ENCODE results near the gene SWI5. TPM values are rescaled to one million over a fixed set of nuclear protein-coding genes. Genes with fewer than 3 reads are reported as not detected.
A peak's percentile ranks its signal among the peaks of the same experiment; 100 is the strongest.
"Not testable (repeated sequence)": the region's sequence is repeated elsewhere in the genome, so short reads cannot be mapped to it uniquely, and the experiment has no call there.

SWI5 gene
- total RNA-seq, 1 donor from 2014 or later, result 20.7 TPM

DNA sequence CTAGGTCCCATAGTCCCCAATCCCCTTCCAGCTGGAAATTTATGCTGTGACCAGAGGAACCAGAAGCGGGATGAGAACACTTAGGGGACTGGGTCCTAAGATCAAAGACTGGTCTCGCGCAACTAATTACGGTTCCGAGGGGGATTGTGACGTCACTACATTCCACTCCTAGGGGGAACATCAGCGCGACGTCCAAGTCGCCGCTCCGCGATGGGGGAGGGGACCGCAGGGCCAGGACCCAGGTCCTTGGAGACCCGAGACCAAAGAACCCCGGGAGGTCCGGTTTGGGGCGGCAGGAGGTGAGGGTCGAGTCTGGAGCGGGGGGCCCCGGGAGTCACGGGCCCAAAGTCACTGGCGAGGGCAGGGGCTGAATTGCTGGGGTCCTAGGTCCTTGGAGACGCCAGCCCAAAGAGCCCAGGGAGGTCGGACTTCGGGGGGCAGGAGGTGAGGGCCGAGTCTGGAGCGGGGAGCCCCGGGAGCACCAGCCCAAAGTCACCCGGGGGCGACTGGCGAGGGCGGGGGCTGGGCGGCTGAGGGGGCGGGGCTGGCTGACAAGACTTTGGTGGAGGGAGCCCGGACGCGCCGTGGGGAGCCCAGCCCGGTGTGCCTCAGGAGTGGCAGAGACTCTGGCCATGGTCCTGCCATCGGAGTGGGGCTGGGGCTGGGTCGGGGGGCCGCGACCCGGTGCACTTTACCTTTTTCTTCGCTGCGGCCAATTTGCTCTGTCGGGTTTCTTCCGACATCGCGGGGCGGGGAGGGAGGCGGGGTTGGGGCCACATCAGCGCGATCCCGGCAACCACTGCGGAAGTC is 673 bp upstream of the SWI5 start, which contains the start of gene GOLGA2:
Gene GOLGA2 (minus strand): TSS at position 810 of the 810 bp plus-strand sequence. CDS start 31 bp downstream, at position 779.
- TF ChIP-seq CTCF (conservative IDR thresholded peaks at IDR 0.05), result no peak
- Mint-ChIP-seq H3K9me3 (no peaks in the 10 kb centered on the region), H3K27ac (ENCODE audit: unreplicated experiment) (peak within 1 kb of the TSS; percentile 94), H3K4me1 (peaks cover 24% of the 10 kb centered on the region), H3K27me3 (ENCODE audit: low read depth) (no peaks in the 10 kb centered on the region), H3K4me3 (peak within 1 kb of the TSS; percentile 99), H3K36me3 (ENCODE audit: low read depth) (no peaks in the 10 kb centered on the region)
- peak; percentile 16 for DNase-seq (ENCODE audit: low read depth, low spot score)

DNA sequence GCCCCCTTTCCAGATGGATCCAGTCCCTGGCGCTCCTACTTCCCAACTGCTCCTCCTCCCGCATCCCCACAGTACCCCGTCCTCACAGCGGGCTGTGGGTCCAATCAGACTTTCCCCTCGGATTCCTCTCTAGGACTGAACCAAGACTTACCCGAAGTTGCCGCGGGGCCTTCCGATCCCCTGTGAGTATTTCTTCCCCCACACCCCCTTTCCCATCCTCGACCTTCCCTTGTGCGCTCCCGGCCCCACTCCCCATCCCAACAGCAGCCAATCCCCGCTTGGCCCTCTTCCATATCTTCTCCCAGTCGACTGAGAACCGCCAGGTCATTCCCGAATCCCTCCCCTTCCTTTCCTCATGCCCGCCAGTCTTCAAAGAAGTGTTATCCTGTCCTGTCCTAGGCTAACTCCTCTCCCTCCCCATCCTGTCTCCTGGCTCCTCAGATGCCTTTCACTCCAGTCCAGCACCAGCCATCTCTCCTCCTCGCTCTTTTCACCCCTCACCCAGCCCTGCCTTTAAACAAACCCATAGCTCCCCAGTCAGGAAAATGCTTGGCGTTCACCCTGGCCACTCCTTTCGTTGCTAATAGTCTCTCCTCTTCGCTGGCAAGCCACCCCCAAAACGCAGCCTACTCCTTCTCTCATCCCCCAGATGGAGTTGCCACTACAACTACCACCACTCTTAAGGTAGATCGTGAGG is 646 bp downstream of the SWI5 start:
- Mint-ChIP-seq H3K27ac (ENCODE audit: unreplicated experiment) (peak overlapping the region; percentile 94), H3K27me3 (ENCODE audit: low read depth) (no peaks in the 10 kb centered on the region), H3K4me3 (peak overlapping the region; percentile 99), H3K36me3 (ENCODE audit: low read depth) (no peaks in the 10 kb centered on the region), H3K9me3 (no peaks in the 10 kb centered on the region), H3K4me1 (peaks cover 24% of the 10 kb centered on the region)
- TF ChIP-seq CTCF (conservative IDR thresholded peaks at IDR 0.05), result no peak
- no peak for DNase-seq (ENCODE audit: low read depth, low spot score)

DNA sequence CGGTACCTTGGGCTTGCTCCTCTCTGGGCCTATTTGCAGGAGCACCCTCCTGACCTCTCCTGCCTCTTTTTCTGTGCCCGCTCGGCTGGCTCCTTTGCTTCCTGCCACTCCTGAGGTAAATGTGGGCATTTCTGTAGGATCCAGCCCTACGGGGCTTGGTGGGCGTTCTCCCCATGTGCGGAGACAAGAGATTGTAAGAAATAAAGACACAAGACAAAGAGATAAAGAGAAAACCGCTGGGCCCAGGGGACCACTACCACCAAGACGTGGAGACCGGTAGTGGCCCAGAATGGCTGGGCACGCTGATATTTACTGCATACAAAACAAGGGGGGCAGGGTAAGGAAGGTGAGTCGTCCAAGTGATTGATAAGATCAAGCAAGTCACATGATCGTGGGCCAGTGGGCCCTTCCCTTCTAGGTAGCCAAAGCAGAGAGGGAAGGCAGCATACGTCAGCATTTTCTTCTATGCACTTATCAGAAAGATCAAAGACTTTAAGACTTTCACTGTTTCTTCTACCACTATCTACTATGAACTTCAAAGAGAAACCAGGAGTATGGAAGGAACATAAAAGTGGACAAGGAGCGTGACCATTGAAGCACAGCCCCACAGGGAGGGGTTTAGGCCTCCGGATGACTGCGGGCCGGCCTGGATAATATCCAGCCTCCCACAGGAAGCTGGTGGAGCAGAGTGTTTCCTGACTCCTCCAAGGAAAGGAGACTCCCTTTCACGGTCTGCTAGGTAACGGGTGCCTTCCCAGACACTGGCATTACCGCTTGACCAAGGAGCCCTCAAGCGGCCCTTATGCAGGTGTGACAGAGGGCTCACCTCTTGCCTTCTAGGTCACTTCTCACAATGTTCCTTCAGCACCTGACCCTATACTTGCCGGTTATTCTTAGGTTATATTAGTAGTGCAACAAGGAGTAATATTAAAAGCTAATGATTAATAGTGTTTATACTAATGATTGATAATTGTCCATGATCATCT is 3.3 kb downstream of the SWI5 start:
- Mint-ChIP-seq H3K27ac (ENCODE audit: unreplicated experiment) (peak overlapping the region; percentile 80), H3K4me1 (peaks cover 24% of the 10 kb centered on the region), H3K4me3 (peak overlapping the region; percentile 68)
- not testable (repeated sequence) for H3K27me3 Mint-ChIP-seq (ENCODE audit: low read depth); H3K9me3 Mint-ChIP-seq; DNase-seq (ENCODE audit: low read depth, low spot score); H3K36me3 Mint-ChIP-seq (ENCODE audit: low read depth)

- Mint-ChIP-seq H3K36me3 (ENCODE audit: low read depth) (no peaks in the 10 kb centered on the region), H3K9me3 (no peaks in the 10 kb centered on the region), H3K4me3 (peak overlapping the region; percentile 65), H3K27me3 (ENCODE audit: low read depth) (no peaks in the 10 kb centered on the region), H3K4me1 (peaks cover 16% of the 10 kb centered on the region), H3K27ac (ENCODE audit: unreplicated experiment) (peak overlapping the region; percentile 67)
- DNase-seq (ENCODE audit: low read depth, low spot score), result no peak
- no peak for TF ChIP-seq CTCF (conservative IDR thresholded peaks at IDR 0.05)
Measured at GRCh38 chr9:128280084-128280622, 4.1 kb downstream of the SWI5 start.

GRCh38 chr9:128282500-128282899 is 6.4 kb downstream of the SWI5 start:
- H3K9me3 Mint-ChIP-seq, result no peaks in the 10 kb centered on the region
- peaks cover 2% of the 10 kb centered on the region for H3K36me3 Mint-ChIP-seq (ENCODE audit: low read depth)
- DNase-seq (ENCODE audit: low read depth, low spot score), result no peak
- no peaks in the 10 kb centered on the region for H3K27me3 Mint-ChIP-seq (ENCODE audit: low read depth)
- TF ChIP-seq CTCF (conservative IDR thresholded peaks at IDR 0.05), result no peak
- no peak overlapping the region for H3K27ac Mint-ChIP-seq (ENCODE audit: unreplicated experiment)
- no peaks in the 10 kb centered on the region for H3K4me1 Mint-ChIP-seq
- H3K4me3 Mint-ChIP-seq, result no peak overlapping the region

Measured in neural crest cell (in vitro differentiated cells).